ENCODE measurements around the gene HELZ. TPM values are rescaled to one million over a fixed set of nuclear protein-coding genes. Genes with fewer than 3 reads are reported as not detected.
A peak's percentile ranks its signal among the peaks of the same experiment; 100 is the strongest.

Gene HELZ
- polyA plus RNA-seq, 3 donors = 24.8 to 44.1 (median 39.9) TPM

GRCh38 chr17:67058036-67058435, 187.0 kb downstream of the HELZ start:
- H3K4me2 ChIP-seq (replicated peaks; ENCODE audit: extremely low read depth, low read length, poor library complexity, severe bottlenecking) = no peak overlapping the region
- intact Hi-C loops (cut with micrococcal nuclease) = no loop called here
- peaks cover 5 to 7% of the 10 kb centered on the region in 2 donors for H3K36me3 Mint-ChIP-seq
- no peaks in the 10 kb centered on the region for H4K20me1 ChIP-seq (ENCODE audit: insufficient read depth, low read length)
- no peak overlapping the region for H2AFZ ChIP-seq (ENCODE audit: insufficient read depth, low read depth, low read length, poor library complexity, severe bottlenecking)
- no peaks in the 10 kb centered on the region for H3K9me3 ChIP-seq (replicated peaks in 1 of 2; ENCODE audit: control insufficient read depth in 1 of 2, insufficient read depth in 1 of 2, low read length in 2 of 2)
- no peak overlapping the region for H3K4me3 ChIP-seq (replicated peaks in 1 of 3; ENCODE audit: low read depth in 2 of 3, low read length in 3 of 3)
- no peaks in the 10 kb centered on the region for H3K27me3 ChIP-seq (ENCODE audit: control insufficient read depth in 2 of 2, insufficient read depth in 2 of 2, low read length in 2 of 2)
- H3K27ac Mint-ChIP-seq = no peak overlapping the region
- H3K4me1 Mint-ChIP-seq = no peaks in the 10 kb centered on the region
- H3K4me1 ChIP-seq (ENCODE audit: control insufficient read depth in 1 of 2, insufficient read depth in 2 of 2, low read length in 2 of 2) = no peaks in the 10 kb centered on the region
- H3K9me3 Mint-ChIP-seq = peaks cover 0 to 10% (median 3%) of the 10 kb centered on the region in 7 donors
- WGBS (ENCODE audit: insufficient coverage) = no CpG with 5 or more reads among the region's 8 CpGs
- H3K27me3 Mint-ChIP-seq (ENCODE audit: low read depth in 3 of 3) = peaks cover 0 to 2% (median 0%) of the 10 kb centered on the region in 3 donors
- no peaks in the 10 kb centered on the region for H3K79me2 ChIP-seq (ENCODE audit: insufficient read depth, low read length)
- no peaks in the 10 kb centered on the region for H3K36me3 ChIP-seq (replicated peaks in 1 of 2; ENCODE audit: control insufficient read depth in 1 of 2, insufficient read depth in 2 of 2, low read length in 2 of 2)
- no peak overlapping the region for H3K4me3 Mint-ChIP-seq
- H3K9ac ChIP-seq (ENCODE audit: insufficient read depth, low read length, poor library complexity, severe bottlenecking) = no peak overlapping the region
- H3K27ac ChIP-seq (ENCODE audit: low read depth in 1 of 2, low read length in 2 of 2) = no peak overlapping the region
- TF ChIP-seq CTCF (IDR thresholded peaks at IDR 0.05) = no peak
- no peak for DNase-seq

- H3K27me3 ChIP-seq (ENCODE audit: control insufficient read depth in 2 of 2, insufficient read depth in 2 of 2, low read length in 2 of 2) = no peaks in the 10 kb centered on the region
- H3K27ac ChIP-seq (ENCODE audit: low read depth in 1 of 2, low read length in 2 of 2) = no peak overlapping the region
- no peaks in the 10 kb centered on the region for H3K4me1 ChIP-seq (ENCODE audit: control insufficient read depth in 1 of 2, insufficient read depth in 2 of 2, low read length in 2 of 2)
- H3K4me3 ChIP-seq (replicated peaks in 1 of 3; ENCODE audit: low read depth in 2 of 3, low read length in 3 of 3) = no peak overlapping the region
- Mint-ChIP-seq H3K4me3 (no peak overlapping the region), H3K27ac (peak overlapping the region in 1 of 7 donors; percentile 37), H3K4me1 (no peaks in the 10 kb centered on the region), H3K36me3 (peaks cover 5 to 7% of the 10 kb centered on the region in 2 donors), H3K27me3 (ENCODE audit: low read depth in 3 of 3) (peaks cover 0 to 2% (median 0%) of the 10 kb centered on the region in 3 donors), H3K9me3 (peaks cover 0 to 10% (median 2%) of the 10 kb centered on the region in 7 donors)
- no peak for DNase-seq
- H3K79me2 ChIP-seq (ENCODE audit: insufficient read depth, low read length) = no peaks in the 10 kb centered on the region
- H3K9me3 ChIP-seq (replicated peaks in 1 of 2; ENCODE audit: control insufficient read depth in 1 of 2, insufficient read depth in 1 of 2, low read length in 2 of 2) = no peaks in the 10 kb centered on the region
- H3K4me2 ChIP-seq (replicated peaks; ENCODE audit: extremely low read depth, low read length, poor library complexity, severe bottlenecking) = no peak overlapping the region
- TF ChIP-seq CTCF (IDR thresholded peaks at IDR 0.05) = no peak
- WGBS (ENCODE audit: insufficient coverage) = 96% methylated on average over 18 of the region's 18 CpGs
- H4K20me1 ChIP-seq (ENCODE audit: insufficient read depth, low read length) = no peaks in the 10 kb centered on the region
- intact Hi-C loops (cut with micrococcal nuclease) = no loop called here
- H2AFZ ChIP-seq (ENCODE audit: insufficient read depth, low read depth, low read length, poor library complexity, severe bottlenecking) = no peak overlapping the region
- no peak overlapping the region for H3K9ac ChIP-seq (ENCODE audit: insufficient read depth, low read length, poor library complexity, severe bottlenecking)
- H3K36me3 ChIP-seq (replicated peaks in 1 of 2; ENCODE audit: control insufficient read depth in 1 of 2, insufficient read depth in 2 of 2, low read length in 2 of 2) = no peaks in the 10 kb centered on the region
These were observed 188.1 kb downstream of the HELZ start for GRCh38 chr17:67056746-67057490.

Measured in CD14-positive monocyte (primary cell).